Measurements from ENCODE around the gene DTHD1. TPM values are rescaled to one million over a fixed set of nuclear protein-coding genes. Genes with fewer than 3 reads are reported as not detected.
A peak's percentile ranks its signal among the peaks of the same experiment; 100 is the strongest.

DTHD1 gene
- total RNA-seq, 1 experiment from 2014 or later: not detected

GRCh38 chr4:36273276-36273675, 8.1 kb upstream of the DTHD1 start:
- no peak overlapping the region for H2AFZ ChIP-seq (ENCODE audit: low read depth, low read length, poor library complexity, severe bottlenecking)
- TF ChIP-seq FOSL1 (IDR thresholded peaks at IDR 0.05; ENCODE audit: low read depth) (peak; percentile 26; the same call in 1 of the 2 replicates), ZBTB33 (IDR thresholded peaks at IDR 0.05; ENCODE audit: extremely low read depth, insufficient replicate concordance, low read length) (no peak)
- no peak overlapping the region for H3K4me2 ChIP-seq (ENCODE audit: low read length)
- ATAC-seq: no peak
- RAD21 ChIA-PET (ENCODE audit: low non-redundant PET in 1 of 2, low total read pairs in 2 of 2, uncharacterized antibody in 2 of 2, unreplicated experiment in 2 of 2): no interaction called here
- H3K79me2 ChIP-seq (ENCODE audit: insufficient read depth, low read length): no peaks in the 10 kb centered on the region
- no peaks in the 10 kb centered on the region for H3K9me2 ChIP-seq (ENCODE audit: insufficient read depth)
- H3K4me3 ChIP-seq (replicated peaks in 1 of 2; ENCODE audit: low read depth in 1 of 2, low read length in 2 of 2): no peak overlapping the region
- H3K27ac ChIP-seq (ENCODE audit: low read depth, low read length): no peak overlapping the region
- CTCF ChIA-PET: no interaction called here
- intact Hi-C loops (cut with micrococcal nuclease): no loop called here
- no peaks in the 10 kb centered on the region for H3K27me3 ChIP-seq (ENCODE audit: insufficient read depth, low read length)
- no peaks in the 10 kb centered on the region for H4K20me1 ChIP-seq (ENCODE audit: insufficient read depth)
- no peak overlapping the region for H3K9ac ChIP-seq (ENCODE audit: low read length)
- H3K36me3 ChIP-seq (ENCODE audit: control insufficient read depth in 1 of 2, insufficient read depth in 2 of 2, low read length in 2 of 2): no peaks in the 10 kb centered on the region
- no TSS peak for BruUV-seq (replicated peaks)
- H3K4me1 ChIP-seq (ENCODE audit: control insufficient read depth in 1 of 2, insufficient read depth in 2 of 2, low read length in 2 of 2): no peaks in the 10 kb centered on the region
- no peak for DNase-seq (ENCODE audit: low read depth, low spot score)
- POLR2A ChIA-PET: no interaction called here
- H3K9me3 ChIP-seq (ENCODE audit: control insufficient read depth in 1 of 2, insufficient read depth in 1 of 2, low read depth in 1 of 2, low read length in 2 of 2): no peaks in the 10 kb centered on the region

- Histone ChIP-seq H4K20me1 (ENCODE audit: insufficient read depth) (no peaks in the 10 kb centered on the region), H3K4me2 (ENCODE audit: low read length) (no peak overlapping the region), H3K27ac (ENCODE audit: low read depth, low read length) (no peak overlapping the region), H3K79me2 (ENCODE audit: insufficient read depth, low read length) (no peaks in the 10 kb centered on the region), H3K9me2 (ENCODE audit: insufficient read depth) (no peaks in the 10 kb centered on the region), H3K36me3 (ENCODE audit: control insufficient read depth in 1 of 2, insufficient read depth in 2 of 2, low read length in 2 of 2) (no peaks in the 10 kb centered on the region), H3K4me3 (replicated peaks in 1 of 2; ENCODE audit: low read depth in 1 of 2, low read length in 2 of 2) (no peak overlapping the region), H2AFZ (ENCODE audit: low read depth, low read length, poor library complexity, severe bottlenecking) (no peak overlapping the region), H3K9me3 (ENCODE audit: control insufficient read depth in 1 of 2, insufficient read depth in 1 of 2, low read depth in 1 of 2, low read length in 2 of 2) (no peaks in the 10 kb centered on the region), H3K4me1 (ENCODE audit: control insufficient read depth in 1 of 2, insufficient read depth in 2 of 2, low read length in 2 of 2) (no peaks in the 10 kb centered on the region), H3K27me3 (ENCODE audit: insufficient read depth, low read length) (no peaks in the 10 kb centered on the region), H3K9ac (ENCODE audit: low read length) (no peak overlapping the region)
- ChIA-PET CTCF (no interaction called here), POLR2A (no interaction called here), RAD21 (ENCODE audit: low non-redundant PET in 1 of 2, low total read pairs in 2 of 2, uncharacterized antibody in 2 of 2, unreplicated experiment in 2 of 2) (no interaction called here)
- intact Hi-C loops (cut with micrococcal nuclease): no loop called here
- no TSS peak for BruUV-seq (replicated peaks)
- ATAC-seq (no peak), DNase-seq (ENCODE audit: low read depth, low spot score) (no peak)
- TF ChIP-seq, protein P1, sequence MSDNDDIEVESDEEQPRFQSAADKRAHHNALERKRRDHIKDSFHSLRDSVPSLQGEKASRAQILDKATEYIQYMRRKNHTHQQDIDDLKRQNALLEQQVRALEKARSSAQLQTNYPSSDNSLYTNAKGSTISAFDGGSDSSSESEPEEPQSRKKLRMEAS (IDR thresholded peaks at IDR 0.05): no peak
- TF ChIP-seq ELF1 (IDR thresholded peaks at IDR 0.05; ENCODE audit: borderline replicate concordance, low read depth) (no peak), ZNF274 (IDR thresholded peaks at IDR 0.05; ENCODE audit: low read depth, low read length) (no peak), POLR2AphosphoS5 (IDR thresholded peaks at IDR 0.05; ENCODE audit: low read depth, low read length) (no peak), EZH2phosphoT487 (IDR thresholded peaks at IDR 0.05; ENCODE audit: borderline replicate concordance) (no peak), YY1 (IDR thresholded peaks at IDR 0.05; ENCODE audit: extremely low read depth, insufficient replicate concordance, low read depth, low read length) (no peak), CEBPB (IDR thresholded peaks at IDR 0.05; ENCODE audit: low read depth) (no peak), ZBTB33 (IDR thresholded peaks at IDR 0.05; ENCODE audit: extremely low read depth, insufficient replicate concordance, low read length) (no peak), FOSL1 (IDR thresholded peaks at IDR 0.05; ENCODE audit: low read depth) (no peak), REST (IDR thresholded peaks at IDR 0.05; ENCODE audit: low read depth) (no peak), RAD21 (IDR thresholded peaks at IDR 0.05; ENCODE audit: low read depth) (no peak)
- TF ChIP-seq, protein P2, sequence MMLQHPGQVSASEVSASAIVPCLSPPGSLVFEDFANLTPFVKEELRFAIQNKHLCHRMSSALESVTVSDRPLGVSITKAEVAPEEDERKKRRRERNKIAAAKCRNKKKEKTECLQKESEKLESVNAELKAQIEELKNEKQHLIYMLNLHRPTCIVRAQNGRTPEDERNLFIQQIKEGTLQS (IDR thresholded peaks at IDR 0.05): no peak
Measured at GRCh38 chr4:36274158-36274557, 7.3 kb upstream of the DTHD1 start.

Data from HCT116 (cell line).